HepG2 (cell line): ENCODE data around the gene CACNA2D3. TPM values are rescaled to one million over a fixed set of nuclear protein-coding genes. Genes with fewer than 3 reads are reported as not detected.
A peak's percentile ranks its signal among the peaks of the same experiment; 100 is the strongest.

Source experiments
- AGO1 ChIP-seq: fragments of 200-400 bp; formaldehyde crosslinking; IDR thresholded peaks from 2 replicates; pipeline ENCODE4 v1.6.1; 2017; ENCODE audit warnings: mild to moderate bottlenecking, low read depth, low read length, moderate library complexity; ENCODE audit not compliant: poor library complexity, severe bottlenecking
- ARNTL ChIP-seq: sonication (generic); formaldehyde crosslinking; IDR thresholded peaks from 2 replicates; pipeline ENCODE4 v1.4.0; 2020; ENCODE audit warnings: mild to moderate bottlenecking, missing genetic modification reagents
- CBX2 ChIP-seq, 2 experiments: fragments of 200-600 bp in 1 of 2; sonication (generic); formaldehyde crosslinking in 1 of 2; IDR thresholded peaks; 2 replicates each; pipeline versions ENCODE4 v1.7.0 to v1.8.1; 2018 to 2022; ENCODE audit warnings: low read depth in 2 of 2, low read length in 1 of 2, mild to moderate bottlenecking in 1 of 2, missing genetic modification reagents in 1 of 2
- EEA1 ChIP-seq: sonication (generic); formaldehyde crosslinking; IDR thresholded peaks from 2 replicates; pipeline ENCODE4 v1.5.1; 2020; ENCODE audit warnings: mild to moderate bottlenecking, missing genetic modification reagents, borderline replicate concordance
- ELF3 ChIP-seq: IDR thresholded peaks from 2 replicates; pipeline ENCODE4 v1.6.1; 2016; ENCODE audit warnings: missing genetic modification reagents, missing compliant biosample characterization
- HMGXB4 ChIP-seq, 2 experiments: sonication (generic) in 1 of 2; formaldehyde crosslinking in 1 of 2; IDR thresholded peaks; 2 replicates each; pipeline versions ENCODE4 v1.4.0 to v1.6.1; 2018 to 2020; ENCODE audit warnings: missing genetic modification reagents in 2 of 2, borderline replicate concordance in 1 of 2, low read depth in 1 of 2, mild to moderate bottlenecking in 1 of 2, missing biosample characterization in 1 of 2
- ISL2 ChIP-seq: sonication (generic); formaldehyde crosslinking; IDR thresholded peaks from 2 replicates; pipeline ENCODE4 v1.5.0; 2020; ENCODE audit warnings: missing genetic modification reagents
- KAT2B ChIP-seq: fragments of 150-350 bp; IDR thresholded peaks from 2 replicates; pipeline ENCODE4 v1.6.1; 2014; ENCODE audit warnings: low read depth, low read length, borderline replicate concordance
- MEIS2 ChIP-seq: sonication (generic); formaldehyde crosslinking; IDR thresholded peaks from 2 replicates; pipeline ENCODE4 v1.9.0; 2021; ENCODE audit warnings: mild to moderate bottlenecking, missing genetic modification reagents
- NFKBIZ ChIP-seq: IDR thresholded peaks from 2 replicates; pipeline ENCODE4 v1.6.1; 2018; ENCODE audit warnings: missing genetic modification reagents, missing compliant biosample characterization
- NFYB ChIP-seq: sonication (generic); formaldehyde crosslinking; IDR thresholded peaks from 2 replicates; pipeline ENCODE4 v1.4.0; 2020; ENCODE audit warnings: missing genetic modification reagents
- RARA ChIP-seq: IDR thresholded peaks from 2 replicates; pipeline ENCODE4 v1.6.1; 2016; ENCODE audit warnings: missing genetic modification reagents, missing compliant biosample characterization
- RCOR2 ChIP-seq: IDR thresholded peaks from 2 replicates; pipeline ENCODE4 v1.6.1; 2016; ENCODE audit warnings: missing biosample characterization, missing genetic modification reagents
- RXRB ChIP-seq: IDR thresholded peaks from 2 replicates; pipeline ENCODE4 v1.6.1; 2016; ENCODE audit warnings: borderline replicate concordance, missing genetic modification reagents, missing compliant biosample characterization
- SALL2 ChIP-seq: sonication (generic); formaldehyde crosslinking; IDR thresholded peaks from 2 replicates; pipeline ENCODE4 v1.8.1; 2023; ENCODE audit warnings: mild to moderate bottlenecking, missing genetic modification reagents, inconsistent platforms
- TEAD2 ChIP-seq: sonication (generic); formaldehyde crosslinking; IDR thresholded peaks from 2 replicates; pipeline ENCODE4 v1.9.0; 2021; ENCODE audit warnings: missing genetic modification reagents
- ZBTB42 ChIP-seq: sonication (generic); formaldehyde crosslinking; IDR thresholded peaks from 2 replicates; pipeline ENCODE4 v1.5.0; 2020; ENCODE audit warnings: mild to moderate bottlenecking, missing genetic modification reagents
- ZEB1 ChIP-seq: IDR thresholded peaks from 2 replicates; pipeline ENCODE4 v1.6.1; 2012; ENCODE audit warnings: mild to moderate bottlenecking, low read depth, inconsistent platforms; ENCODE audit not compliant: insufficient replicate concordance
- ZFP36L2 ChIP-seq: sonication (generic); formaldehyde crosslinking; IDR thresholded peaks from 2 replicates; pipeline ENCODE4 v1.4.0; 2020; ENCODE audit warnings: missing genetic modification reagents
- ZFP82 ChIP-seq: sonication (generic); formaldehyde crosslinking; IDR thresholded peaks from 2 replicates; pipeline ENCODE4 v1.5.1; 2020; ENCODE audit warnings: mild to moderate bottlenecking, missing genetic modification reagents, borderline replicate concordance
- ZMYM3 ChIP-seq: sonication (generic); formaldehyde crosslinking; IDR thresholded peaks from 2 replicates; pipeline ENCODE4 v1.5.1; 2020; ENCODE audit warnings: mild to moderate bottlenecking, missing genetic modification reagents
- ZNF101 ChIP-seq: sonication (generic); formaldehyde crosslinking; IDR thresholded peaks from 2 replicates; pipeline ENCODE4 v1.4.0; 2020; ENCODE audit warnings: mild to moderate bottlenecking, low read depth, missing genetic modification reagents, borderline replicate concordance
- ZNF224 ChIP-seq: sonication (generic); formaldehyde crosslinking; IDR thresholded peaks from 2 replicates; pipeline ENCODE4 v1.5.0; 2020; ENCODE audit warnings: mild to moderate bottlenecking, missing genetic modification reagents
- ZNF33A ChIP-seq: sonication (generic); formaldehyde crosslinking; IDR thresholded peaks from 2 replicates; pipeline ENCODE4 v1.5.1; 2020; ENCODE audit warnings: missing genetic modification reagents, mild to moderate bottlenecking, moderate library complexity, borderline replicate concordance
- ZNF430 ChIP-seq: sonication (generic); formaldehyde crosslinking; IDR thresholded peaks from 2 replicates; pipeline ENCODE4 v1.9.0; 2021; ENCODE audit warnings: mild to moderate bottlenecking, missing genetic modification reagents
- ZNF468 ChIP-seq: sonication (generic); formaldehyde crosslinking; IDR thresholded peaks from 2 replicates; pipeline ENCODE4 v1.8.0; 2022; ENCODE audit warnings: mild to moderate bottlenecking, moderate library complexity, missing genetic modification reagents
- ZNF550 ChIP-seq: sonication (generic); formaldehyde crosslinking; IDR thresholded peaks from 2 replicates; pipeline ENCODE4 v1.4.0; 2020; ENCODE audit warnings: mild to moderate bottlenecking, missing genetic modification reagents, borderline replicate concordance
- ZNF569 ChIP-seq: sonication (generic); formaldehyde crosslinking; IDR thresholded peaks from 2 replicates; pipeline ENCODE4 v1.5.0; 2020; ENCODE audit warnings: mild to moderate bottlenecking, missing genetic modification reagents, moderate library complexity, borderline replicate concordance
- ZNF674 ChIP-seq: sonication (generic); formaldehyde crosslinking; IDR thresholded peaks from 2 replicates; pipeline ENCODE4 v1.5.0; 2020; ENCODE audit warnings: low read depth, mild to moderate bottlenecking, missing genetic modification reagents
- polyA plus RNA-seq, 8 experiments: library from polyadenylated mRNA; depleted of rRNA in 3 of 8; stranded (reverse) in 7 of 8; unstranded in 1 of 8; fragments of >200 nt; fragmentation: Illumina TruSeq in 4 of 8; extraction: Trizol in 4 of 8; gene quantifications; 2 replicates each; pipeline versions ENCODE4 v1.2.1 to v1.2.3, GENCODE V29; 2011 to 2016; ENCODE audit warnings: low read depth in 4 of 8, missing spikeins in 1 of 8, mixed read lengths in 1 of 8; ENCODE audit not compliant: insufficient read depth in 1 of 8
- total RNA-seq, 5 experiments: library from RNA; depleted of rRNA; stranded (reverse); fragments of >200 nt; fragmentation: Illumina TruSeq; extraction: Trizol; gene quantifications; 2 replicates each; pipeline ENCODE4 v1.2.3, GENCODE V29; 2016; ENCODE audit warnings: low read depth in 1 of 5
- TF ChIP-seq, protein P1 (sequence below): sonication (generic); formaldehyde crosslinking; conservative IDR thresholded peaks from 2 replicates; pipeline ENCODE4 v1.4.0; 2020; ENCODE audit warnings: missing genetic modification reagents

The CACNA2D3 gene
- total and polyA plus RNA-seq, 2 of the 13 experiments (the other 11 are each of a cell fraction or from before 2014, with no cell fraction given): not detected

DNA sequence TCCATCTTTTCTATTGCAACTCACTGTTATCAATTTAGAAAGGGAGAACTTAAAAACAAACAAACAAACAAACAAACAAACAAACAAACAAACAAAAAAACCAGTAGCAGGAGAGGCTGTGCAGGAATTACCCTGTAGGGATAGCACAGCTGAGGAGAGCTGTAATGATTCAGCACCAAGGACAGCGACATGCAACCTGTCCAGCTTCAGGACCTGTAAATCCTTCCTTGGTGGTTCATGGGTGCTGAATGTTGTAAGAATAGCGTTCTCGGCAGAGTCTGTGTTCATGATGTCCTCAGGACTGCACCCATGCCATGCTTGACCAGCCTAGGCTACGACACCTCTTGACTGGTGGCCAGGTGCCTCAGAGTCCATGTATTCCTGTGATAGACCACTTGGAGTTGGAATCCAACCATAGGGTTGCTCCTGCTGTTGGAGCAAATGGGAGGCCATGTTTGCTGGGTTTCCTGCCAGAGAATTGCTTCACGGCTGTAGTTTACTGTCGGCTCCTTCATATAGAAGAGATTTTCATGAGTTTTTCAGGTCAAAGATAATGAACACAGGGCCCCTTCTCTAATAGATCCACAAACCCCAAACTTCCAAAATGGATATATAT is 65.9 kb downstream of the CACNA2D3 start (continued):
- TF ChIP-seq MEIS2 (CRISPR knock-in tag) (no peak), KAT2B (no peak), ZMYM3 (CRISPR knock-in tag) (no peak), ZNF33A (CRISPR knock-in tag) (no peak), RCOR2 (CRISPR knock-in tag) (no peak), ISL2 (no peak), ZNF674 (CRISPR knock-in tag) (no peak), ZBTB42 (CRISPR knock-in tag) (no peak), ZNF569 (CRISPR knock-in tag) (no peak), ELF3 (CRISPR knock-in tag) (peak; percentile 50; the same call in 1 of the 2 replicates), ZNF224 (no peak), CBX2 (IDR thresholded peaks at IDR 0.05; ENCODE audit: low read depth, low read length) (no peak), CBX2 (CRISPR knock-in tag; IDR thresholded peaks at IDR 0.05; ENCODE audit: low read depth) (no peak), ZNF550 (CRISPR knock-in tag) (no peak), ZNF430 (CRISPR knock-in tag) (peak; percentile 69), ZFP82 (CRISPR knock-in tag) (no peak), TEAD2 (CRISPR knock-in tag) (no peak), EEA1 (CRISPR knock-in tag) (no peak), ARNTL (CRISPR knock-in tag) (no peak), ZEB1 (no peak), SALL2 (CRISPR knock-in tag) (no peak), AGO1 (no peak), ZFP36L2 (CRISPR knock-in tag) (0 out of 2 replicates have a peak, but pooled peaks have one; percentile 58), ZNF101 (CRISPR knock-in tag) (no peak), NFYB (CRISPR knock-in tag) (no peak), RXRB (CRISPR knock-in tag) (peak; percentile 55; the same call in 1 of the 2 replicates), HMGXB4 (CRISPR knock-in tag; IDR thresholded peaks at IDR 0.05; ENCODE audit: borderline replicate concordance in 1 of 2, low read depth in 1 of 2) (no peak), ZNF468 (CRISPR knock-in tag) (no peak), NFKBIZ (CRISPR knock-in tag) (no peak), RARA (CRISPR knock-in tag) (peak; percentile 41; the same call in 1 of the 2 replicates)
- TF ChIP-seq, protein P1, sequence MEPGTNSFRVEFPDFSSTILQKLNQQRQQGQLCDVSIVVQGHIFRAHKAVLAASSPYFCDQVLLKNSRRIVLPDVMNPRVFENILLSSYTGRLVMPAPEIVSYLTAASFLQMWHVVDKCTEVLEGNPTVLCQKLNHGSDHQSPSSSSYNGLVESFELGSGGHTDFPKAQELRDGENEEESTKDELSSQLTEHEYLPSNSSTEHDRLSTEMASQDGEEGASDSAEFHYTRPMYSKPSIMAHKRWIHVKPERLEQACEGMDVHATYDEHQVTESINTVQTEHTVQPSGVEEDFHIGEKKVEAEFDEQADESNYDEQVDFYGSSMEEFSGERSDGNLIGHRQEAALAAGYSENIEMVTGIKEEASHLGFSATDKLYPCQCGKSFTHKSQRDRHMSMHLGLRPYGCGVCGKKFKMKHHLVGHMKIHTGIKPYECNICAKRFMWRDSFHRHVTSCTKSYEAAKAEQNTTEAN: peak; percentile 72; the same call in 1 of the 2 replicates
